ENCODE measurements around the gene ANTXR1.

DNA sequence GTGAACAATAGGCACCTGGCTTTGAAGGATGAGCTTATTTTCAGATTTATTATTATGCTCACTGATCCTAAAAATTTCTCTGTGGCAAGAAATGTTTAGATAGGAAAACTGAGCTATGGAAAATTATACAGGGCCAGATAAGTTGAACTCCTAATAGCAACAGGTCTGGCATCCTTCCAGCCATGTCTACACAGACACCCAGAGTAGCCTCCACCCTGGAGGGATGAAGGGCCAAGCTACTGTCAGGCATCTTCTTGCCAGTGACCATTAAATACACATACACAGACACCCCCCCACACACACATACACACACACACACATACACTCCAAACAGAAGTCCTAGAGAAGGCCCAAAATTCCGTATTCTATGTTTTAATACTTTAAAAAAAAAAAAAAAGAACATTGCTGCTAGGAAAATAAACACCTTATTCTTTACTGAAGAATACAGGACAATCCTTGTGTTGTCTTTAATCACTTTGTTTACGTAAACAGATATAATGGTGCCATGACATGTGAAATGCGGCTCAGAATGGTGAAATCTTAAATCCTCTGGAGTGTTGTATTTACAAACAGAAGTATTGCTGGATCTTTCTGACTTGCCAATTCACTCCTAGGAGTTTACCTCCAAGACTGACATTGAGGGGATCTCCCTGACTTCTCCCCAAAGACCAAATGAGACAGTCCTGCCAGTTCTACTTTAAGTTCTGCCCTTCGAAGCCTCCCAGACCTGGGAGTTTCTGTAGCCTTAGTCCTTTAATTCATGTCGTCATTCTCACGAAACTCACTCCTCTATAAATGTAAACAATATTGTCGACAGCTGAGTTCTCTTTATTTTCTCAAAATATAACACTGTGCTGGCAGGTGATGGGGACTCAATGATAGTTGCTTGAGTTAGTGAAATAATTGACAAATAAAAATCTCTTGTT lies 163.1 kb downstream of the ANTXR1 start:
- TF ChIP-seq, protein P1, sequence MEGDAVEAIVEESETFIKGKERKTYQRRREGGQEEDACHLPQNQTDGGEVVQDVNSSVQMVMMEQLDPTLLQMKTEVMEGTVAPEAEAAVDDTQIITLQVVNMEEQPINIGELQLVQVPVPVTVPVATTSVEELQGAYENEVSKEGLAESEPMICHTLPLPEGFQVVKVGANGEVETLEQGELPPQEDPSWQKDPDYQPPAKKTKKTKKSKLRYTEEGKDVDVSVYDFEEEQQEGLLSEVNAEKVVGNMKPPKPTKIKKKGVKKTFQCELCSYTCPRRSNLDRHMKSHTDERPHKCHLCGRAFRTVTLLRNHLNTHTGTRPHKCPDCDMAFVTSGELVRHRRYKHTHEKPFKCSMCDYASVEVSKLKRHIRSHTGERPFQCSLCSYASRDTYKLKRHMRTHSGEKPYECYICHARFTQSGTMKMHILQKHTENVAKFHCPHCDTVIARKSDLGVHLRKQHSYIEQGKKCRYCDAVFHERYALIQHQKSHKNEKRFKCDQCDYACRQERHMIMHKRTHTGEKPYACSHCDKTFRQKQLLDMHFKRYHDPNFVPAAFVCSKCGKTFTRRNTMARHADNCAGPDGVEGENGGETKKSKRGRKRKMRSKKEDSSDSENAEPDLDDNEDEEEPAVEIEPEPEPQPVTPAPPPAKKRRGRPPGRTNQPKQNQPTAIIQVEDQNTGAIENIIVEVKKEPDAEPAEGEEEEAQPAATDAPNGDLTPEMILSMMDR (IDR thresholded peaks at IDR 0.05), result no peak
- TF ChIP-seq RAD21 (IDR thresholded peaks at IDR 0.05; ENCODE audit: low read length) (no peak), FOSL2 (IDR thresholded peaks at IDR 0.05; ENCODE audit: borderline replicate concordance, low read depth) (no peak), YY1 (IDR thresholded peaks at IDR 0.05; ENCODE audit: low read depth) (no peak), NFIC (IDR thresholded peaks at IDR 0.05; ENCODE audit: borderline replicate concordance) (no peak)

Measured in SK-N-SH (cell line).